HL-60 (cell line): ENCODE data around the gene INTS3.
A peak's percentile ranks its signal among the peaks of the same experiment; 100 is the strongest.

ENCODE experiments used
- DNase-seq, 2 experiments: peaks; one replicate each; pipeline ENCODE4 v3.0.0-alpha.2; 2010 to 2020; ENCODE audit warnings: low read depth in 1 of 2, low spot score in 1 of 2
- H3K27ac ChIP-seq: fragments of 250-450 bp; sonication (Bioruptor Pico); replicated peaks from 2 replicates; pipeline ENCODE4 v1.5.1; 2020; ENCODE audit warnings: mild to moderate bottlenecking, moderate library complexity
- H3K27me3 ChIP-seq: fragments of 250-450 bp; sonication (Bioruptor Pico); 2 replicates; pipeline ENCODE4 v1.5.1; 2021; ENCODE audit warnings: mild to moderate bottlenecking, moderate library complexity; ENCODE audit not compliant: insufficient read depth, poor library complexity, severe bottlenecking
- H3K4me3 ChIP-seq: replicated peaks from 2 replicates; pipeline ENCODE4 v1.5.1; 2011; ENCODE audit warnings: mild to moderate bottlenecking, control low read depth, low read length; ENCODE audit not compliant: insufficient read depth
- CTCF ChIP-seq: IDR thresholded peaks from one replicate; pipeline ENCODE4 v1.5.1; 2011; ENCODE audit warnings: low read length, control low read depth, inconsistent platforms; ENCODE audit not compliant: insufficient read depth
- GABPA ChIP-seq: IDR thresholded peaks from 2 replicates; pipeline ENCODE4 v1.6.1; 2012; ENCODE audit warnings: low read depth
- POLR2AphosphoS5 ChIP-seq: IDR thresholded peaks from 2 replicates; pipeline ENCODE4 v1.6.1; 2012; ENCODE audit warnings: low read depth
- REST ChIP-seq: IDR thresholded peaks from 2 replicates; pipeline ENCODE4 v1.6.1; 2012; ENCODE audit warnings: low read depth; ENCODE audit not compliant: insufficient replicate concordance
- SPI1 ChIP-seq: IDR thresholded peaks from 2 replicates; pipeline ENCODE4 v1.6.1; 2012; ENCODE audit warnings: low read depth, mild to moderate bottlenecking, borderline replicate concordance

Gene INTS3

GRCh38 chr1:153803470-153804056 lies 75.7 kb downstream of the INTS3 start:
- no peak overlapping the region for H3K4me3 ChIP-seq
- TF ChIP-seq CTCF: no peak
- TF ChIP-seq SPI1: peak; percentile 91
- H3K27me3 ChIP-seq: no peaks in the 10 kb centered on the region
- H3K27ac ChIP-seq: no peak overlapping the region
- peak in 1 of 2 experiments; percentile 41 for DNase-seq

- no peak overlapping the region for H3K27ac ChIP-seq
- no peaks in the 10 kb centered on the region for H3K27me3 ChIP-seq
- no peak for DNase-seq
- TF ChIP-seq POLR2AphosphoS5 (no peak), GABPA (no peak), SPI1 (no peak), CTCF (no peak), REST (no peak)
- no peak overlapping the region for H3K4me3 ChIP-seq
Observed at GRCh38 chr1:153804112-153804511, 76.3 kb downstream of the INTS3 start.

- H3K27me3 ChIP-seq: no peaks in the 10 kb centered on the region
- TF ChIP-seq SPI1: peak; percentile 90
- TF ChIP-seq POLR2AphosphoS5: no peak
- no peak for TF ChIP-seq GABPA
- no peak for TF ChIP-seq REST
- DNase-seq: peak; percentile 77 to 89
- peak overlapping the region; percentile 46 for H3K27ac ChIP-seq
- no peak overlapping the region for H3K4me3 ChIP-seq
Observed at GRCh38 chr1:153805042-153805745, 77.3 kb downstream of the INTS3 start.

DNA sequence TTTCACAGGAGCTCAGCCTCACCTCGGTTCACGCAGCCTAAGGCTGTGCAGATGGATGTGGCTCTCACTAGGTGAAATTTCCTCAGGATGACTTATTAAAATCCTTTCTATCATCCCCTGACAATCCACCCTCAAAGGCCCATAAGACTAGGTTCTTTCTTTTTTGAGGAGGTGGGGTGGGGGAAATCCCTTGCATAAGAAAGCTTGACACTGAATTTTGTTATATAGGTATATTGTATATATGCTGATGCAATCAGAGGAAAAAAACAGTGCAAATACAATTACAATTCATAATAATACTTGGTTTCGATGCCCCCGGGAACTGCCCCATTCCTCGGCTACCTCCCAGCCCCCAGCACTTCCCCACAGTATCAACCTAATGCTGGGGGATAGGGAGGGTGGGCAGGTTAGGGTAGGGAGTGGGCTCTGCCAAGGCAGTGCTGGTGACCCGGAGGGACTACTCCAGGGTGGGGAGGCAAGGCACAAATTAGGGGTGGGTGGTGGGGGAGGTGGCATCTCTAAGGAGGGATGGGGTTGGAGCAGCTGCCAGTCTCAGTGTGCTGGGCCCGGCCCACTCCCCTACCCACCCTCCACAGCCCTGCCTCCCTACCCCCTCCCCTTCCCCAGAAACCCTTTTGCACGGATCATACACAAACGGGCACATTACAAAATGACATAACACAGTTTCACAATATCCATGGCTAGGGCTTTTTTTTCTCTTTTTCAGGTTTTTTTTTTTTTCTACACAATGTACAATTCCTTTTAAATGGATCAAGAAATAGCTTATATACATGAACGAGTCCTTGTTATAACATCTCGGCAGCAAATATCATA lies 78.3 kb downstream of the INTS3 start:
- DNase-seq: peak in 1 of 2 experiments; percentile 39
- Histone ChIP-seq H3K4me3 (no peak overlapping the region), H3K27me3 (no peaks in the 10 kb centered on the region), H3K27ac (peak overlapping the region; percentile 46)
- TF ChIP-seq POLR2AphosphoS5 (no peak), SPI1 (no peak), REST (no peak), GABPA (no peak), CTCF (no peak)
